Stimulated activated CD8-positive, alpha-beta memory T cell treated with anti-CD3 and anti-CD28 coated beads, Interleukin-7, amount 100 ng/mL, for 4 hours (primary cell): ENCODE results near the gene NHLRC1.
"Not testable (repeated sequence)": the region's sequence is repeated elsewhere in the genome, so short reads cannot be mapped to it uniquely, and the experiment has no call there.

Source experiments
- DNase-seq, 2 donors: peaks; one replicate each; pipeline ENCODE4 v3.0.0-alpha.2; 2020; ENCODE audit warnings: low read depth in 2 of 2

NHLRC1 gene

DNA sequence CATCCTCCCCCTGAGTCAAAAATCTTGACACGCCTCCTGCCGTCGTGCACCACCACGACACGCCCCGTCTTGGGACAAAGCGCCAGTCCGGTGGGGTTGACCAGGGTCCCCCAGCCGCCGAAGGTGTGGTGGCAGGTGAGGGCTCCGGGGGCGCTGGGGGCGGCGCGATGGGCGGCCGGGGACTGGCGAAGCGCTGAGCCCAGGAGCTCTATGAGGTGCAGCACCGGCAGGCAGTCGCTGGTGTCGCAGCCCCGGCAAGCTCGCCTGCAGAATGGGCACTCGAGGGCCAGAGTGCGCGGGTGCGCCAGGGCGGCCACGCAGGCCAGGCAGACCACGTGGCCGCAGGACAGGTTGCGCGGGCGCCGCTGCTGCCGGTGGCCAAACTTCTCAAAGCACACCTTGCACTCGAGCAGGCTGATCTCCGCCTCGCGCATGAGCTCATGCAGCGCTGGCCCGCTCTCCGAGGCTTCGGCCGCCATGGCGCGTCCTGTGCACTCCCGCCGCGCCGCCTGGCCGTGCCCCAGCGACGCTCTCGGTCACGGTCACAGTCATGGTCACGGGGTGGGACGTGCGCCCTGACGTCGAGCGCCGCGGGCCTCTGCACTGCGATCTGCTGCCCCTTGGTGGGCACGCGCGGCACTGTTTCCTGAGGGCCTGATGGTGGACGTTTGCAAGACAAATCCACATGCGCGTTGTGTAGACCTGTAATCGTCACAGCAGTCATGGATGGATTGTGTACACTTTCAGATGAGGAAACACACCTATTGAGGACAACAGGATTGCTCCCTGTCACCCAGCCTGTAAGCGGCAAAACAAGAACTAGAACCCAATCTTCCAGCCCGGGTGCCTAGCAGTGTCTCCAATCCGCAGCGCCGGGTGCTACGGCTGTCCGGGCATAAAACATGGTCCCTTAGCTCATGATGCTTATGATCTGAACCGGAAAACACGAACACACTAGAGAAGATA is at the start of gene NHLRC1:
TSS of gene NHLRC1 (minus strand) at position 550 of the 966 bp plus-strand sequence. CDS start at position 479, 71 bp downstream.
- DNase-seq = peak; percentile 39 to 65

DNA sequence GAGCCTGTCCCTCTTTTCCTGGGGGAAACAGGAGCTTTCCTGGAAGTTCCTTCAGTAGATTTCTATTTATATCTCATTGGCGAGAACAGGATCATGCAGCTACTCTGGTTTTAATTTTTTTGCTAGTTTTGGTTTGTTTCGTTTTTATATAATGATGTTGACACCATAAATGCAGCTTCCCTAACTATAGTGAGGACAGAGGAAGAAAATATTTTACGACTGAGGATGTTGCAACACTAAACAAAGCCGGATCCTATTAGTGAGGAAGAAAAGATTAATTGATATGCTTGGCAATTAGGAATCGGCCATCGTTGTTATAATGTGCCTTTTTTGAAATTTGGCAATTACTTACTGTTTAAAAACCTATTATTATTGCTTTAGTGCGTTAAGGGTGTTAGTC is 49.4 kb upstream of the NHLRC1 start:
- DNase-seq = no peak

DNA sequence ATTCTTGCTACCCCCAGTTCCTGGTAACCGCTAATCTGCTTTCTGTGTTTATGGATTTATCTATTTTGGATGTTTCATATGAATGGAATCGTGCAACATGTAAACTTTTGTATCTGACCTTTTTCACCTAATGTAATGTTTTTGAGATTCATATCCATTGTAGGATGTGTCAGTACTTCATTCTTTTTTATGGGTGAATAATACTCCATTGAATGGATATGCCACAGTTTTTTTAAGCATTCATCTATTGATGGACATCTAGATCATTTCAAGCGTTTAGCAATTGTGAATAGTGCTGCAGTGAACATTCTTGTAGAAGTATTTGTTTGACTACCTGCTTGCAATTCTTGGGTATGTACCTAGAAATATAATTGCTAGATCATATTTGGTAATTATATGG is 45.8 kb upstream of the NHLRC1 start:
- DNase-seq = no peak

DNA sequence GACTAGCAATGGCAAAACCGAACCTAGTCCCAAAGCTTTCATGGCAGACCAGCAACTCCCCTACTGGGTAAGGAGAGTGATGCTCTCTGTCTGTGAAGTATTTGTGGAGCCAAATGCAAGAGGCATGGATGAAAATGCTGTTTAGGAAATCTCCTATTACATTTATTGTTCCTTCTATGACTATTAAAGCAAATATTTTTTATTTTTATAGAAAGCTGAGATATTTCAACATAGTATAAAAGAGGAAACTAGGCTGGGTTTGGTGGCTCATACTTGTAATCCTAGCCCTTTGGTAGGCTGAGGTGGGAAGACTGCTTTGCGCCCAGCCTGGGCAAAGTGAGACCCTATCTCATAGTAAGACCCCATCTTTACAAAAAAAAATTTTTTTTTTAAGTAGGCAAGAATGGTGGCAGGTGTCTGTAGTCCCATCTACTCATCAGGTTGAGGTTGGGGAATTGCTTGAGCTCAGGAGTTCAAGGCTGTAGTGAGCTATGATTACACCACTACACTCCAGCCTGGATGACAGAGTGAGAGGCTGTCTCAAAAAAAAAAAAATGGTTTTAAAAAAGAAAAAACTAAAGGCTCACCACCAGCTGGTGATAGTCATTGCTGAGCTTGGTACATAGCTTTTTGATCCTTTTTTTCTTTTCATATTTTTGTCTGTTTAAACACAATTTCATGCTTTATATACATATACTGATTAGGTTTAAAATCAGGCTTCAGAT is 44.0 kb upstream of the NHLRC1 start:
- no peak for DNase-seq

DNA sequence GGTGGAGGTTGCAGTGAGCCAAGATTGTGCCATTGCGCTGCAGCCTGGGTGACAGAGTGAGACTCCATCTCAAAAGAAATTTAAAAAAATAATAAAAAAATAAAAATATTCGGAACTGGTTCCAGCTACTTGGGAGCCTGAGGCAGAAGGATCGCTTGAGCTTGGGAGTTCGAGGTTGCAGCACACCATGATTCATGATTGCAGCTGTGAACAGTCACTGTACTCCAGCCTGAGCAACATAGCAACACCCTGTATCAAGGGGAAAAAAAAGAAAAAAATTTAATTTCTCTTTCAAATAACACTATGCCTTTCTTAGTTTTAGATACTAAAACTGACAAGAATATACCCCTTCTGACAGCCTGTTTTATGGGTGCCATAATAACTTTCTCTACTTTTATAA is 43.3 kb upstream of the NHLRC1 start:
- DNase-seq = no peak

DNA sequence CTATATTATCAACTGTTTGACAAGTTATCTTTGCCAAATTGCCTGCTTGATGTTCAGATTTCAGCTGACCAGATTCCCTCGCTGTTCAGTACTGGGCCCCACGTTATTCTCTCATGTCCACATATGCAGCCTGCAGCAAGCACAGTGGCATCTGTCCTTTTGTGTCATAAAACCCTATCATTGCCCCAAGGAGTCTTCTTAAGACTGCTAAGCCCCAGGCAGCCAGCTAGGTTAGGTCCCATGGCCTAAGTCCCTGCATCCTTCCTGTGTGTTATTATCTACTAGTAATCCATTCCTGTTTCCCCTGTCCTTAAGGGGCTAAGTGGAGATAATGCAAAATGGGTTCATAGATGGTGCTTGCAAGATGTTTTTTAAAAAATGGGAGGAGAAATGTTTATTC is 39.9 kb upstream of the NHLRC1 start:
- DNase-seq = no peak

DNA sequence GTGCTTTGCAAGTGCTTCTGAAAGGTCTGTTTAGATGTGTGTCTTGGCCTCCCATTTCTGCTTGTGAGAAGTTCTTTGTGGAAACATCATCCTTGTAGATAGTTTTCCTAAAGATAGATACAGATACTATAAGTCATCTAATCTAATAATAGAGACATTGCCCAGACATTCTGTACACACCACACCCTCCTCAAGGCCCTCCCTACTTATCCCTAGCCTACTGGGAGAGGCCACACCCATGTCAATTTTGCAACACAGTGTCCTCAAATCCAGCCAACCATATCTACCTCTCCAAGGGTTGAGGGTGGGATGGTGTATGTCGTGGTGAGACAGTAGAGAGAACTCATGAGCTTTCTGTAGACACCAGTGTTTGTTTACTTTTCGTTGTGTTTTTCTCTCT is 39.0 kb upstream of the NHLRC1 start:
- no peak for DNase-seq

DNA sequence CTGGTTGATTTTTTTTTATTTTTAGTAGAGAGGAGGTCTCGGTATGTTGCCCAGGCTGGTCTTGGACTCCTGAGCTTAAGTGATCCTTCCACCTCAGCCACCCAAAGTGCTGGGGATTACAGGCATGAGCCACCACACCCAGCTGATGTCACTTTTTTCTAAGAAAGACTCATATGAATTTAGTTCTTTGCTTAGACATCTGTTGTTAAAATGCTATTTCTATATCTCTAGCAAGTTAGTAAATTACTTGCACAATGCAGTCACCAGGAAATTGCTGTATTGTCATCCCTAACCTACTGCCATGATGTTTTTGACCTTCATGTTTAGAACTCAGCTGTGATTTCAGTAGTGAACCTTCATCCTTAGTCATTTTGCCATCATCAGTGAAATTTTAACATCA is 38.4 kb upstream of the NHLRC1 start:
- no peak for DNase-seq

DNA sequence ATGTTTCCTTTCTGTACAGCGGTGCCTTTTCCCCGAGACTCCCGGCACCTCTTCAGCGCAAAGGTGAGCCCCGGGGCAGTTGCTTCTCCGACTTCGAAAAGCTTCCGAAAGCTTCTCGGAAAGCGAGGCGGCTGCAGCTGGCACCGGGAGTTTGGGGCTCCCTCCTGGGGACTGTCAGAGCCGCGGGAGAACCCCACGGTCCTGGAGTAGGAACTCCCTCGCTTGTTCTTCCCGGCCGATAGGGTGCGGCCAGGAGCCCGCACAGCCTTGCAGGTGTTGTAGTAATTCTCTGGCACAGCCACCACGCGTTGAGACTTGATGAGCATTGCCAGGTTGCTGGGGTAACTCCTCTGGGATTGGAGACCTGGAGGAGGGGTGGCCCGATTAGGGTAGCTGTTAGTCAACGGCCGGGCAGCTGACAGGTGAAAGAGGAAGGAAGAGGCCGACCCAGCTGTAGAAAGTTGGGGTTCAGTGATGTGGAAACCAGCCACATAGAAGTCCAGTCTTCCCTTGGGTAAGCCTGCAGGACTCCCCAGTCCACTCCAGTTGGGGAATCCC is 33.5 kb upstream of the NHLRC1 start:
- peak; percentile 17 to 24 for DNase-seq

DNA sequence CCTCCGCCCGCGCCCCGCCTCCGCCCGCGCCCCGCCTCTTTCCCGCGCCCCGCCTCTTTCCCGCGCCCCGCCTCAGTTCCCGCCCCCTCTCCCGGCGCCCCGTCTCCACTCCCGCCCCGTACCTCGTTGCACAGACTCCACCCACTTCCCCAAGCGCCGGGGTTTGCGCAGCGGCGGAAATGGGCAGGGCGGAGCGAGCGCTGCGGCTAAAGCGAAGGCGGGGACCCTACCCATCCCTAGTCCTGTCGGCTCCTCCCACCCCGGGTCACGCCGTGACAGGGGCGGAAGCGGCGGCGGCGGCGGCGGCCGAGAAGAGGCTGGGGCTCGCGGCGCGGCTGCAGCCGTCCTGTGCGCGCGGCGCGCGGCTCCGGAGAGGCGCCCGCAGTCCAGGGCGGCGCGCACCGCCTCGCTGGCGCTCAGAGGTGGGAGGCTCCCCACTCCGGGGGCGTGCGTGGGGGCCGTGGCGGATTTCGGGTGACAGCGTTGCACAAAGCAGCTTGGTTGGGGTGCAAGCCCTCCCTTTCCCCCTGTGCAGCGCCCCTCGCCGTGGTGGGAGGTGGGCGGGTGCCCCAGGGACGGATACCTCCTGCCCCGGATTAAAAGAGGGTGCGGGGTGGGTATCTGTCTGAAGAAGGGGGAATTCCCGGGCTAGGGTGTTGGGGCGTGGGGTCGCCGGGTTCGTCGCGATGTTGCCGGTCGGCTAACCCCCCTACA is 32.8 kb upstream of the NHLRC1 start, which contains the start of gene KDM1B:
TSS of gene KDM1B (plus strand) at position 273 of the 714 bp plus-strand sequence. CDS start 4,474 bp downstream, outside the sequence.
- DNase-seq = peak; percentile 97 to 98

DNA sequence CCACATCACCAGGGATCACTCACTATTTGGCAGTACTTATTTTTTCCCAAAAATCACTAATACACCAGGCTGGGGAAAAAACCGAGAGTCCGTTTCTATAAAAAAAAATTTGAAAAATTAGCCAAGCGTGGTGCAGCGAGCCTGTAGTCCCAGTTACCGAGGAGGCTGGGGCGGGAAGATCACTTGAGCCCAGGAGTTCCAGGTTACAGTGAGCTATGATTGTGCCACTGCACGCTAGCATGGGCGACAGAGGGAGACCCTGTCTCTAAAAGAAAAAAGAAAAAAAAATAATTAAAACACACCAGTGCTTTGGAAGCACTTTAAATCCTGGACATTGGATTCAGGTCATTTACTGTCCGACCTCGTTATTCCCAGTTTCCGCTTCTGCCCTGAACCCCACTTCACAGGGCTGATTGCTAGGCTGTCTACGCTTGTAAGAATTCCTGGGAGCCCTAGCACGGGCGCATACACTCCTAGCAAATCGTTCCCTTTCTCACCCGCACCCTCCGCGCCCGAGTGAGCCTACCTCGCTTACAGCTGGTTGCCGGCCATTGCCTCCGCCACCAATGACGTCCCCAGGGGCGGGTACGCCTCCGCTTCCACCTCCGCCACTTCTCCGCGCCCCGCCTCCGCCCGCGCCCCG is 32.2 kb upstream of the NHLRC1 start, which contains the start of gene TPMT:
TSS of gene TPMT (minus strand) at position 571 of the 643 bp plus-strand sequence. CDS start 5,950 bp downstream, outside the sequence.
- no peak for DNase-seq

DNA sequence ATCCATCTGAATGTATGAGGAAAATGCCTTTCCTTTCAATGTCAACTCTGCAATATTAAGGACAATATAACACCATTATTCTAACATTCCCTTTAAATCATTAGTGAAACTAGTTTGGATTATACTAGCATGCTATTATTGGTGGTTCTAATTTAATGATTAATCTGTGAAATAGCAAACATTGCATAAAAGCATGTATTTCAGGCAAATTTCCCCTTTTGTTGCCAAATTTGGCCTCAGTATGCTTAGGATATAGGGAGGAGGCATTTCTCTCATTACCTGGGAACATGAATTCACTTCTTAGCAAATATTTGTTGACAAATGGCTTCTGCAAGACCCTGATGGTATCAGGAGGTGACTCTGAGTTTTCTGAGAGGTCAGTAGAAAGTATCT is 30.8 kb upstream of the NHLRC1 start:
- no peak for DNase-seq

DNA sequence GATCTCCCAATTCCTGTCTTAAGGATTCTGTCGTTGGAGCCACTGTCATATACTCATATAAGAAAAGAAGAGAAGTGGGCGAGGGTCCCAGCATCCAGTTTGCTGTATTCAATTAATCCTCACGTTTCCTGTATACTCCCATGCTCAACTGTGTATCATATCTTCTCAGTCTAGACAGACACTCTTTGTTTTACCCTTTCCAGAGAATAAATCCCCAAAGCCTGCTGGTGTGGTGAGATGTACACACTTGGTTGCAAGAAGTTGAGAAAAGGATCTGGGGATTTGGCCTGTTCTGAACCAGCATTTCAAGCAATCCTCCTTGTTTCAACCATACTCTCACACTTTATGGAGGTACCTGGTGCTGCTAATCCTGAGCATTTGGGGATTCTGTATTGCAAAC is 29.3 kb upstream of the NHLRC1 start:
- DNase-seq = no peak

DNA sequence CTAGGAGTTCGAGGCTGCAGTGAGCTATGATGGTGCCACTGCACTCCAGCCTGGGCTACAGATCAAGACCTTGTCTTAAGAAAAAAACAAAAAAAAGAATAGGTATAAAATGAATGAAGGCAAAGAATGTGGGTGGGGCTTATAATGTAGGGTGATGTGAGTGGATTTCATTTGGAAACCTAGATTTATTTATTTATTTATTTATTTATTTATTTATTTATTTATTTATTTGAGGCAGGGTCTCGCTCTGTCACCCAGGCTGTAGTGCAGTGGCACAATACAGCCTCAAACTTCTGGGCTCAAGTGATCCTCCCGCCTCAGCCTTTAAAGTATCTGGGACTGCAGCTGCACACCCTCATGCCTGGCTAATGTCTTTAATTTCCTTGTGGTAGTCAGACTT is 28.9 kb upstream of the NHLRC1 start:
- not testable (repeated sequence) for DNase-seq

DNA sequence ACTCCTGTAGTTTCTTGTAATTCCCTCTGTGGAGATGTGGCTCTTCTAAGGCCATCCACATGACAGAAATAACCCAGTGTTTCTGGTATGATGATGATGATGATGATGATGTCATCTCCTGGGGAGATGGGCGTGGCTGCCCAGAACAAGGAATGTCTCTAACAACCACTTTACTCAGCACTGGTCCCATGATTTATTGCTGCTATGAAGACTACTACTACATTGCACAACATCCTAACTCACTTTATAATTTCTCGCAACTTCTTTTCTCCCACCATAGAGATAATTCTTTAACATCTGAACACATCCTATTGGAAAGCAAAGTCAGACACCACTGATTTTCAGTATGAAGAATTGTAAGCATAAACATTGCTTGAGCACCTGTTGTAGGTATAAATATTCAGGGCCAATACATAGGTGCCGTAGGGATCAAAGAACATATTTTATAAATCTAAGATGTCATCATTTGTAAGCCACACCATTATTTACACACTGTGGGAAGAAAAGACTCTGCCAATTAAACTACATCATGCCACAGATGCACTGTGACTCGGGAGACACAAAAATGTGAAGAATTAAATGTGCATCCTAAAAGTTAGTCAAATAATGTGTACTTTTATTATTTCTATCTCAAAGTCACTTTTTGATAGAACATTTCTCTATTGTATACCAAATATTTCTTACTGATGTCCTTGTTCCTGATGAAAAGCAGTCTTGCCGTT is 26.0 kb upstream of the NHLRC1 start:
- DNase-seq = no peak

DNA sequence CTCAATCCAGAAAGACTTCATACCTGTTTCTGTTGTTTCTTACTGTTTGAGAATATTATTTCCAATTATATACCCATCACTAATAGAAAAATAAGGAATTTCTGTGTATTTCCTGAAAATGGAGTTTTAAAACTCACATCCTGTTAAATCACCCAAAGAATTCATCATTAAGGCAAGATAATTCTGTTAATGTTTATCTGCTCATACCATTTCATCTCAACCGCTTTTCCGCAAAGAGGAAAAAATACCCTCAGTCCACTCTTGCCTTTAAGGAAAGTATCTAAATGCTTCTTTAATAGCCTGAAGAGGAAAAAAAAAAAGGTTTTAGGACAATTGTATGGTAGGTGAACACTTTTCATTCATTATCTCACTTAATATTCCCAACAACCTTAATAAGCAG is 25.1 kb upstream of the NHLRC1 start:
- no peak for DNase-seq

DNA sequence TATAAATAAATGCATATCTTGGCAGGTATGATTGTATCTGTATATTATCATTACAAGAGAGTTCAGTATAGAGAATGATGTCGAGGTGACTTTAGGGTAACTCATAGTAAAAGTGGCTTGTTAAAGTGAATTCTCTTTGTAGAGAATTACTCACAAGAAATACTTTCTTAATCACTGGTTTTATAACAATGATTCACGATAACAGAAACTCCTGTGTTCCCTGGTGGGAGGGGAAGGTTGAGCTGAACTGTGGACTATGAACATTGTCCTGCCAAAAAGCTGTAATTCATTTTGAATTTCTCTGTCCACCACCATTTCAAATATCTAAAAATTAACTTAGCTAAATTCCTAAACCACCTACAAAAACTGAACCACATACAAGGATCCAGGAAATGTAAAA is 24.7 kb upstream of the NHLRC1 start:
- DNase-seq = no peak

DNA sequence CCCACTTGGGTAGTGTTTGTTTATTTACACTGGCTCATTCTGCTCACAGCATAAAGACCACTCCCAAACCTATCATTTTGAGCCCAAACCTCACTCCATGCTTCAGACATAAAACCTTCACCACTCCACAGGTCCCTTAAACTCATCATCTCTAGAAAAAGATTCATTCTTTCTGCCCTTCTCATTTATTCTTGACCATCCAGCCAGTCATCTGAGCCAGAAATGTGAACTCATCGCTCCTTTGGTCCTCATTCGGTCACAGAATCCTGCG is 20.0 kb upstream of the NHLRC1 start:
- DNase-seq = no peak

DNA sequence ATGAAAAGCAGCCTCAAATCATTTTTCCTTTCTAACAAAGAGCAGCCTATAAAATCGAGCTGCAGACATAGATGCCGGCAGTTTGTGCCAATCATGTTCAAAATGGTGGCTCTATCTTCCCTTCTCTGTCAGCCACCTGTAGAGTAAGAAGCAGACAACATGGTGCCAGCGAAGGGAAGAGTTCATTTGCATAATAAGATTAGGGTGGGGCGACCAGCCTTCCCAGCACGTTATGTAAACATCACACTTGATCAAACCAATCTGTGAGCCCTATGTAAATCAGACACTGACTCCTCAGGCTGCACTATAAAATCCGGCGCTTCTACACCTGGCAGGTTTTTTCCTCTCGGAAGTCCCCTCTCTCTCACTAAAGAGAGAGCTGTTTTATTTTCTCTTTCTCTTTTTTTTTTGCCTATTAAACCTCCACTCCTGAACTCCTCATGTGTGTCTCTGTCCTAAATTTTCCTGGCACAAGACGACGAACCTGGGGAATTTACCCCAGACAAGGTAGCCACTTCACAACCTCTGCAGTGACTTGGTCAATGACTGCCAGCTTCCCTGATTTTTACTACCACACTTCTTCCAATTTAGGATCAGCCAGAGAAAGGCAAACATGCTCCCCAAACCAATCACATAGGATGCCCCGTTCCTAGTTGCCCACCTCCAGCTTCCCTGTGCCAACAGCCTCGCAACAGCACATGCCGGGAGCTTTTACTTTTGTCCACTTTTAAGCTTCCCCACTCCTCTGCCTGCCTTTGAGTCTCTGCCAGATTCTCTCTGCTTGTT is 19.5 kb upstream of the NHLRC1 start:
- no peak for DNase-seq
